Stimulated activated CD4-positive, alpha-beta T cell treated with anti-CD3 and anti-CD28 coated beads, TNF-alpha, amount 100 ng/mL, for 4 hours (primary cell): ENCODE data around the gene CCDC91.

Experiments
- DNase-seq, 3 experiments: peaks; one replicate each; pipeline ENCODE4 v3.0.0-alpha.2; 2020; ENCODE audit warnings: low read depth in 3 of 3

The CCDC91 gene, protein sequence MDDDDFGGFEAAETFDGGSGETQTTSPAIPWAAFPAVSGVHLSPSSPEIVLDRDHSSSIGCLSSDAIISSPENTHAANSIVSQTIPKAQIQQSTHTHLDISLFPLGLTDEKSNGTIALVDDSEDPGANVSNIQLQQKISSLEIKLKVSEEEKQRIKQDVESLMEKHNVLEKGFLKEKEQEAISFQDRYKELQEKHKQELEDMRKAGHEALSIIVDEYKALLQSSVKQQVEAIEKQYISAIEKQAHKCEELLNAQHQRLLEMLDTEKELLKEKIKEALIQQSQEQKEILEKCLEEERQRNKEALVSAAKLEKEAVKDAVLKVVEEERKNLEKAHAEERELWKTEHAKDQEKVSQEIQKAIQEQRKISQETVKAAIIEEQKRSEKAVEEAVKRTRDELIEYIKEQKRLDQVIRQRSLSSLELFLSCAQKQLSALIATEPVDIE

DNA sequence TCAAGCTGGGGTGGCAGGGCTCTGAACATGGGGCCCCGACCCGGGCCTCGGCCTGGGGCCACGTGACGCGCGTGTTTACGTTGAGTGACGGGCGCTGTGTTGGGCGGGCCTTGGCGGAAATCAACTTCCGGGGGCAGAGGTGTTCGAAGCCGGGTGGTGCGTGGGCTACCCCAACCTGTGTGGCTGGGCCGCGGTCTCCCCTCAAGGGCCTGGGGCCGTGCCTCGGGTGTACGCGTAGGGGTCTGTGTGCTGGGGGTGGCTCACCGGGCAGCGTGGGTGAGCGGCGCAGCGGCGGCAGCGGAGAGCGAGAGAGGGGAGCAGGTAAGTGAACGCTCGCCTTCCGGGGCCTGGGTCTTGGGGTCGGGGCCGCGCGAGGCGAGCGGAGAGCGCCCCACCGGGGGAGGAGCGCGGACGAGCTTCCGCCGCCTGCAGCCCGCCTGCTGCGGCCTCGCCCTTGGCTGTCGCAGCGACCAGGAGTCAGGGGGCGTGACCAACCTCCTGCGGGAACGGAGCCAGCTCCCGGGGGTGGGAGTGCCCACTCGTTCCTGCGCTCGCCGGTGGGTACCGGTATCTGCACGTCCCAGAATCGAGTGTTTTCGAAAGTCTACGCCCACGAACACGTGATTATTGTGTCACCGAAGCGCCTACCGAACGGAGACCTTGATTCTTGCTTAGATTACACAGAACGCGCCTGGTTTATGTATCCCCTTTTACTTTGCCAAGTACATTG is at the start of gene CCDC91:
CCDC91 (plus strand) TSS at position 136 of the 730 bp plus-strand sequence. CDS start 66,760 bp downstream, outside the sequence.
- DNase-seq, result peak; percentile 70 to 81 (median 80)

DNA sequence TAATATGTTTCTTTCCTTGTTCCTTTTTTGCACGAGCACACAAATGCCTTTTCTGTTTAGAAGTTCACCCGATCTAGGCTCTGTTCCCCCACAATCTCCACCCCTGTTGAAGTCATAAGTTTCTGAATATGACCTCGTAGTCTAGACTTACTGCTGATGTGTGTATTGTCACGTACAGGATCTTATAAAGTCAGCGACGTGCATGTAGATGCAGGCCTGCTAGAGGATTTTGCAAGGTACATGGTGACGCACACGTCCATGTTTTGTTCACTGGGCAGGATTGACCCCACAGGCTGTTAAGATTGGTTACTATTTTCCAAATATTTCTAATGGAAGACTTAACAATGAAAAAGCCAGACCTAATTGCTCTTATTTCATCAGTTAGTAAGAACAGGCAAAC is 46.2 kb upstream of the CCDC91 start:
- no peak for DNase-seq

DNA sequence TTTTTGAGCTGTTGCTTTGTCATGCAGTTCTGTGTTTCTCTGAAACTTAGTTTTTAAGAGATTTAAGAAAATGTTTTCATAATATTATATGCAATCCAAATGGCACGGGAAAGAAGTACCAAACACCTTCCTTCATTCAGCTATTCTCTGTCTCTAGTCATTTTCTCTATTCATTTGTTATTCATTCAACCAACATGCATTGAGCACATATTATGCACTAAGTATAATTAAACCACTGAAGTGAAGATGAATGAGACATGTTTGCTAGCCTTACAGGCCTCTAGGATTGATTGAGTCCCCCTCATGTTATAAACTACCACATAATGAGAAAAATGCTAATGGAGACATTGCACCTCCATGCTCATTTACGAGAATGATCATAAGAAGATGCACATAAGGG is 45.7 kb upstream of the CCDC91 start:
- no peak for DNase-seq

DNA sequence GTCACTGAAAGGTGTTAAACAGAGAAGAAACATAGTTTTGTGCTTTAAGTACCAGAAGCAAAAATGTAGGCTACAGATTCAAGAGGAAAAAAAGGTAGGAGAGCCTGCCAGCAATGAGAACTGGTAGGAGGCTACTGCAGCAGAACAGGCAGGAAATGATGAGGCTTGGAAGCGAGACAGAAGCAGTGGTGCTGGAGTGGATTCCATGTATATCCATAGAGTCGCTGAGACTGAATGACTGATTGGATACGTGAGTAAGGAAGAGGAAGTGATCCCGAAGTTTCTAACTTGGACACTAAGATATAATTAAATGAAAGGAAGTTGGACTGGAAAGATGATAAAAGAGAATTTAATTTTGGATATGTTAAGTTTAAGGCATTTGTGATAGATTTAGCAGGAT is 45.0 kb upstream of the CCDC91 start:
- no peak for DNase-seq

DNA sequence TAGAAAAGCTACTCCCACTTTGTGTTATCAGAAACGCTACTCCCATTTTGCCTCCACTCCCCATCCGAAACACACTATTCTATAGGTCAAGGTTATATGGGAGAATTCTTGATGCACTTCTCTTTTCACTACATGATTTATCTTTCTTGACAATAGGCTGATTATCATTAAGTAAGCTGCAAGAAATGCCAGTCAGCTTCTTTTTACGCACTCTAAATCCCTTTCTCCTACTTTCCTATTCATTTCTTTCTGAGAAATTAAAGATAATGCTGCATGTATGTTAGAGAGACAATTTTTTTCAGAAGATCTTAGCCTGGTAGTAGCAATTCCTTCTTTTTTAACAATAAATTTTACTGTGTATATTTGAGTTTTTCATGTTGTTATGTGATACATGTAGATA is 41.0 kb upstream of the CCDC91 start:
- DNase-seq, result no peak

DNA sequence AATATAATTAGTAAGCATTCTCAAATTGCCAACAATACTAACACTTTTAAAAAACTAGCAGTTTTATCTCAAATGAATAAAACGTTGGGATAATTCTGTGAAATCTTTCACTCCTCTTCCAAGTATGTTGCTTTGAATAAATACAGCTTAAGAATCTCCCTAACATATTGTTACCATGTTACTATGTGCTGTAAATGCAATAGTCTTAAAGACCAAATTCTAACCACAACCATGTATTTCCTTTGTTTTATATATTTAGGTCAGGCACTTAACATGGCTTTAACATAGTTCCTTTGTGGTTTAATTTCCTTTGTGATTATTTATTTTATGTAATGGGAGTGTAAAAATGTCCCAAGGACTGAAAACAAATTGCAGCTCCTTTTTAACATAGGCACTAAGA is 33.9 kb upstream of the CCDC91 start:
- DNase-seq, result no peak

DNA sequence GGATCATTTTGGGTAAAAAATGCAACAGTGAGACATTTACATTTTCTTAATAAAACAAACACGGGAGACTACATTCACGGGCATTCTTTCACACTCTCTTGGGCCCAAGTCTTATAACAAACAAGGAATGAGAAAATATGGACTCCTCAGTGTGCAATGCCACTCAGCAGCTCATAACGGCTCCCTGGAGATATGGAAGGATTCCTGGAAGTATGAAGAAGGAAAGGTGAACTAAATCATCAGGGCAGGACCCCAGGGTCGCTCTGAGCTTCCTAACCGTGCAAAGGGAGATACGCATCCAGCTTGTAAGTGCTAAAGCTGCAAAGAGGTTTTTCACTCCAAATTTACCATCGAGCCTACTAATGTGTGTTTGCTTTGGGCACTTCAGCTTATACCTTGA is 33.5 kb upstream of the CCDC91 start:
- no peak for DNase-seq

DNA sequence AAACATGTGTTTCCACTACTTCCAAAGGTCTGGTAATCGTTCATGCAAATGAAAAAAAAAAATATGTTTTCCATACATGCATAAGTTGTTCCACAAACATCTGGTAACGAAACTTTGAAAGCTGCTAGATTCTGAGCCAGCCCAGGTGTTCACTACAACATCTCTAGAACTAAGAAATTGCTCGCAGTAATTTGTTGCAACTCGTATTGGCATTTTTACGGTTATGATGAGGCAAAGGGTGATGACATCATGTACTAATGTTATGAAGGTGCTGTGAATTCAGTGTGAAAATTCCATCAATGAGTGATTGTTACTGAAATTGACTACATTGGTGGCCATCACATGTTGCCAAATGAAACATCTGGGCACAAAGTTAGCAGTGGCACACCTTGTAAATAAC is 31.9 kb upstream of the CCDC91 start:
- DNase-seq, result no peak

DNA sequence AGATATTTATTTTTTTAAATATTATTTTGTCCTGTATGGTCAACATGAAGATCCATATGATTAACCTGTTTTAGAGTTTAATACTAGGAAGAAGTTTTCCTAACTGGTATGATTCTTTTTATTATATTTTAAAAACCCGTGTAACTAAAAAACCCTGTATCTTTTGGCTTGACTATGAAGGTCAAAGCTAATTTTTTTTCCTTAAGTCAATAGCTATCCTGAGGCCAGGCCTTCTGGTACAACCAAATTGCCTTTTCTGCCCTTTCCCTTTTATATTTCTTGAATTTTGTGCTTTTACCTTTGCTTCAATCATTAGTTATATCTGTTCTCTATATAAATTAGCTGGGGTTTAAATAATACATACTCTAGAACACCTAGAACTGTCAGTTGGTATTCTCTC is 30.6 kb upstream of the CCDC91 start:
- no peak for DNase-seq

DNA sequence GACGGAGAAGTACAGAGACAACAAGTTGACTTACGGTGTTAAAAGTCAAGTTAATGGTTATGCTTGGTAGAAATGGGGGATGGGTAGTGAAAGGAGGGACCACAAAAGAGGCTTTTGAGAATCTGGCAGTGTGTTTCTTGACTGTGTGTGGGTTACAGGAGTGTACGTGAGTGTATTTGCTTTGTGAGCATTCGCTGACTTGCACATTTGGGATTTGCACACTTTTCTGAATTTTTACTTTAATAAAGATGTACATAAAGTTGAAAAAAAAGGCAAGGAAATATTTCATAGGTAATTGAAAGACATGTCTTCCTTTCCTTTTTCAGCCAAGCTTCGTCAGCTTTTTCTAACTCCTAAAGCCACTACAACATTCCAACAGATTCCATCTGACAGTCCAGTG is 28.6 kb upstream of the CCDC91 start:
- no peak for DNase-seq

DNA sequence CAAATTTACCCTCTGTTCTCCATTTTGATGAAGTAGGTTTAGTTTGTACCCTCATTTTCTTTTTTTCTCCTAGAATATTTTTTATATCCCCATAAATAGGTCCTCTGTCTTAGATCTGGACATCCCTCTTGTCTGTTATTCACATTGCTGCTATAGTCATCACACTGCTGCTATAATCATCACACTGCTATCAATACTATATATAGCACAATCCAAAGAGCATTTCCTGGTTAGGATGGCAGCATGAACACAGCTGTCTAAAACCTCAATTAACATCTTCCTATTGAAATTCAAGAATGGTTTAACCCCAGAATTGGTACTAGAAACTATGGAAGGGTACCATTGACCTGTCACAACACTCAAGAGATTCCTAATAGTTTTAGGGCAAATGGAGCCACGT is 27.6 kb upstream of the CCDC91 start:
- no peak for DNase-seq

DNA sequence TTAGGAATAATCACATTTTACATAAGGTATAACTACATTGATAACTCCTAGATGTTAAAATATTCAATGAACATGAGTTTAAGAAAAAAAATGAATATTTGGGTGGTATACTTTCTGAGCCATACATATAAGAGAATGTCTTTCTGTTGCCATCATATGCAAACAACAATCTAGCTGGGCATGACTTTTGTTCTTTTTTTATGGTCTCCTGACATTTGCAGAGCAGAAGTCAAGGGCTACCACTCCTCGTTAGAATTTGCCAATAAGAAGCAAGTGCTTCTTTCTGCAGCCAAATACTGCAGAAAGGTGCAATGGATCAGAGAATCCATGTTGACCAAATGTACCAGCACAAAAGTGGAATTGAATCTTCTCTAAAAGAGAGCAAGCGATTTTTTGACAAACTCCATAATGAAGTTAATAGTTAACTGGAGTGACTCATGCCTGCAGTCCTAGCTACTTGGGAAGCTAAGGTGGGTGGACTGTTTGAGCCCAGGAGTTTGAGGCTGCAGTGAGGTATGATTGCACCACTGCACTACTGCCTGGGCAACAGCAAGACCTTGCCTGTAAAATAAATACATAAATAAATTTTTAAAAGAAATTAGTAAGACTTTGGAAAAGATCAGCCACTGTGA is 25.5 kb upstream of the CCDC91 start:
- DNase-seq, result no peak

DNA sequence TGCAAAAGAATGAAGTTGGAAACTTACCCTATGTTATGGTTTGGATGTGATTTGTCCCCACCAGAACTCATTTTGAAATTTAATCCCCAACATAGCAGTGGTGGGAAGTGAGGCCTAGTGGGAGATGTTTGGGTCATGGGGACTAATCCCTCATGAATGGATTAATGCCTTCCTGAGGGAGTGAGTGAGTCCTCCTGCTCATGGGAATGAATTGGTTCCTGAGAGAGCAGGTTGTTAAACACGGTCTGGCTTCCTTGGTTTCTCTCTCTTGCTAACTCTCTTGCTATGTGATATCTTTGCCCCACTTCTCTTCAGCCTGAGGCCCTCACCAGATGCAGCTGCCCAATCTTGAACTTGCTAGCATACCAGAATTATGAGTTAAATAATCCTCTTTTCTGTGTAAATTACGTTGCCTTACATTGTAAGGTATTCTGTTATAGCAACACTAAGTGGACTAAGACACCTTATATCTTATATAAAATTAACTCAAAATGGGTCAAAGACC is 22.2 kb upstream of the CCDC91 start:
- no peak for DNase-seq

DNA sequence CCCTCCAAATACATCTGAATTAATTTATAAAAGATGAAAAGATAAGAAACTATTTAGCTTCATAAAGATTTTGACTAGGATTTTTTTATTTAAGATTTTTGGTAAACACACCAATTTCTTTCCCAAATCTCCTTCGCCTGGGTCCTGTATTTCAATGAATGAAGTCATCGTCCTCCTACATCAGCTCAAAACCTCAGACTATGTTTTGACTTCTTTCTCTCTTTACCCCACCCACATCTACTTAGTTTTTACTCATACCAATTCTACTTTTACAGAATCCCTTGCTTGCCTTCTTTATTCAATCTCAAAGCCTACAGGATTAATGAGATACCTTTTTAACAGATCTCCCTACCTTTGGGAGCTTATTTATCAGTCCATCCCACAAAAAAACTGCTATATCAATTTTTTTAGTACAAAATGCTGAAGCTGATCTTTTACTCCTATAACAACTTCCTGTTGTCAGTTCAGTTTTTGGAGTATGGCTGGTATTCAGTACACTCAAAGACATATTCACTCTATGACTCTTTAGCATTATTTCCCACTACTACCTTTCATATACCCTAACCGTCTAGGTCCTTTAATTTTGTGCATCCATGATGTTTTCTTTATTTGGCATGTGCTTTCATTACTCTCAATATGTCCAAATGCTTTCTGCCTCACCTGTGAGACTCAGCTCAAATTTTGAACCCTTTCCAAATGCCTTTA is 18.7 kb upstream of the CCDC91 start:
- no peak for DNase-seq

DNA sequence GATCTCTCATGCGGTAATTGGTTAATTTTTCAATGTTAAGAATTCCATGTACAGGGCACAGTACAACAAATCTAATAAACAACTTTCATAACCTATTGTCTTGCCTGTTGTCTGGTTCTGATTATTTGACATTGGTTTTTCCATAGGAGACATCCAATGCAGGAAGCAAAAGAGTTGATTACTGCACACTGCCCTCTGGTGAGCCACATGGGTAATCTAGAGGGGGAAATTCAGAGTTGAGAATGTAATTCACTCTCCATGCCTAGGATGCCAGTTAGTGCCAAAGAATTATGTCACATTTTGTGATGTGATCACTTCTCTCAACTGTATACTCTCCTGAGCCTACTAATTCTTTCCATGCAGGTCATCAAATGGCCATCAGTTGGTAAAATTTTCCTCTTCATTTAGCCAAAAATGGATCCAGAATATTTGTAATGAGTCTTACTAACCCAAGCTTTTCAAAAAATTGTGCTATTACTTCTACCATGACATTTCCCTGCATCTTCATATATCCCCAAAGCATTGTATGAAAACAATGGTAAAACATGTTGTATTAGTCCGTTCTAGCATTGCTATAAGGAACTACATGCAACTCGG is 17.7 kb upstream of the CCDC91 start:
- DNase-seq, result no peak

DNA sequence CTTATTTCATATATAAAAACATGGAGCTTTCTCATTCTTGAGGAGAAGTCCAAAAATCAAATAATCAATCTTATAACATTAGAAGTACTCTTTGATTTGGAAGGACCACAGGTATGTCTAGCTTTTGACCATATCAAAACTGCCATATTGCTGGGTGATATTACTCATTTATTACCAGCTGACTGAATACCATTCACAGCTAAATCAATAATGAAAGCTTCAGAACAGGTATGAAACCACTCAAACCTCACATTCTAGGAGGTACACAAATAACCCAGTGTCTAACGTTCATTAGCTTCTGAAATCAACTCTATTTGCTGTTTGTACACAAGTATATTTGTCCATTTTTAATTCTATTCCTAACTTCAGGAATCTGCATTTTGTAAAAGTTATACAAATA is 16.8 kb upstream of the CCDC91 start:
- no peak for DNase-seq

DNA sequence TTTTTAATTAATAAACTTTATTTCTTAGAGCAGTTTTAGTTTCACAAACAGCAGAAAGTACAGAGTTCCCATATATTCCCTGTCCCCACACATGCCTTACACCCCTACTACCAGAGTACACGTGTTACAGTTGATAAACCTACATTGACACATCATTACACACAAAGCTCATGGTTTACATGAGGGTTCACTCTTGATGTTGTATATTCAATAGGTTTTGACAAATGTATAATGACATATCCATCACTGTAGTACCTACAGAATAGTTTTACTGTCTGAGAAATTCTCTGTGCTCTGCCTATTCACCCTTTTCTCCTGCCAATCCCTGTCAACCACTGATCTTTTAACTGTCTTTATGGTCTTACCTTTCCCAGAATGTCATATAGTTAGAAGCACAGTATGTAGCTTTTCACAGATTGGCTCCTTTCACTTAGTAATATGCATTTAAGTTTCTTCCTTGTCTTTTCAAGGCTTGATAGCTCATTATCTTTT is 15.1 kb upstream of the CCDC91 start:
- no peak for DNase-seq

DNA sequence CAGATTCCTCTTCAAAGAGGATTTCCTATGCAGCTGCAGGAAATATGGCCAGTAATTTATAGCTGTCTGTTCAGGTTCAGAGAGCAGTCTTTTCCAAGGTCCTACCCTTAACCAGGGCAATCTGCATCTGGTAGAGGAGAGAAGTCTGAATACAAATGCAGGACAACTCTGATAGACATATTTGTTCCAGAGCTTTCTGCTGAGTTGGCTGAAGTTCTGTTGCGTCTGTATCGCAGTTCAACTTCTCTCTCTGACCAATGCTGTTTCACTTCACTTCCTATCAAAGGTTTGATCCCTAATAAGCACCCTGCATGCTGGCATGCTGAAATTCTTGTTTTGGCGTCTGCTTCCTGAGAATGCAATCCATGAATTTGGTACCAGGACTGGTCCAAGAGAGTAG is 14.0 kb upstream of the CCDC91 start:
- no peak for DNase-seq

DNA sequence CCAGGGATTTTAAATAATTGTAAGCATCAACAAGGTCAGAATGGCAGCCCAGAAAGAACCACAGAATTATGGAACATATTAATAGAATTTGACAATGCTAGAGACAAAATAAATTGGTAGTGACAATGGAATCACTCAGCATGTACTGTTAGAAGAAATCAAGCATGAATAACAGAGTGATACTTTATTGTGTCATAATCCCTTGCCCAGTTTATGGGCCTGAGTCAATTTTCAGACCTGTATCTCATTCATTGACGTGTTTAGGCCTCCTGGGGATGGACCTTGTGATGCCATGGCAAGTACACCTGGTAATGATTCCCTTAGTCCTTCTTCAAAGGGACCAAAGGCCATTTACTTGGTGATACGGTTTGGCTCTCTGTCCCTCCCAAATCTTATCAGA is 12.8 kb upstream of the CCDC91 start:
- DNase-seq, result no peak

DNA sequence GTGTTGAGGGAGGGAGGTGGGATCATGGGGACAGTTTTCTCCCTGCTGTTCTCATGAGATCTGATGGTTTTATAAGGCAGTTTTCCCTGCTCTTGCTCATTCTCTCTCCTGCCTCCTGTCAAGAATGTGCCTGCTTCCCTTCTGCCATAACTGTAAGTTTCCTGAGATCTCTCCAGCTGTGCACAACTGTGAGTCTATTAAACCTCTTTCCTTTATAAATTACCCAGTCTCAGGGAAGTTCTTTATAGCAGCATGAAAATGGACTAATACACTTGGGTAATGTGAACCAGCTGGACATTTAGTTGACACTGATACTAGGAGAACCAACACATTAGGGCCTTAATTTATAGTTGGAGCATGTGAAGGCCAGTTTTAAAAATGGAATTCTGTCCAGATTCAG is 12.4 kb upstream of the CCDC91 start:
- DNase-seq, result no peak

DNA sequence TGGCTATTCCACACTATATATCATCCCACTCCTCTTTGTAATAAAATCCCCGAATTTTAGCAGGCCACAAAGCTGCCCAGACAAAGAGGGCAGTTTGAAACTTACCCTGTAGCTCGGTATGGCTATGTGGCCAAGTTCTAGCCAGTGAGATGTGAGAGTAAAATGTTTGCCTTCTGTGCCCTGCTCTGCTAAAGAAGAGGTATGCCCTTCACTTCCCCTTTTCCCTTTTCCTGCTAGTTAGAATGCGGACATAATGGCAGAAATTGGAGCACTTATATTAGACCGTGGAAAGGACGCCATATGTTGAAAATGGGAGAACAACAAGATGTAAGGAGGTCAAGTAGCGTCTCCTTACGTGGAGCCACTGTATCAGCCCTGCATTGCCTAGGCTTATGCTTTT is 11.5 kb upstream of the CCDC91 start:
- DNase-seq, result no peak
